Heart left ventricle (tissue), 13 donors: Measurements from ENCODE around the gene RPS2.

ENCODE experiments used
- CTCF ChIP-seq, 12 donors: fragments of 200-600 bp; sonication (generic) in 4 of 12; IDR thresholded peaks; one replicate each; pipeline versions ENCODE4 v1.5.0 to v1.8.0; 2018 to 2022; ENCODE audit warnings: antibody characterized with exemption in 12 of 12, mild to moderate bottlenecking in 5 of 12
- POLR2A ChIP-seq, 2 donors: fragments of 450-650 bp; IDR thresholded peaks; one replicate each; pipeline ENCODE4 v1.6.1; 2017; ENCODE audit warnings: antibody characterized with exemption in 2 of 2, mild to moderate bottlenecking in 2 of 2, moderate library complexity in 2 of 2
- donor health status: ischemic (EF 13 %, LVEDD 7.1; RV severe dilation, severe dysfunction).
- donor health status: DM: no; HTN: yes; CAD: no.
- donor health status: DM: no; HTN: no; CAD: no.
- donor health status: ischemic (EF 25% LVEDD 6.9; RV normal size, moderate dysfunction).
- donor health status: ischemic (EF 25% LVEDD 5.7; RV mildly dilated, moderate dysfunction).
- donor health status: ischemic (EF 35%, LVEDD 5.7; RV mildly dilated, moderate dysfunction).
- donor health status: nonischemic (EF 11% LVEDD 7.7; RV severe dilation, severe dysfunction).
- donor health status: DM: yes; HTN: yes; CAD: no.
- donor health status: PGD.
- donor health status: ischemic (EF 29% LVEDD 5.4; RV normal size, mild dysfunction).
- donor health status: nonischemic (EF 23%, LVEDD 6.1; RV moderate dilation, normal function).

GRCh38 chr16:2009791-2010510 is 45.3 kb upstream of the RPS2 start, which contains the start of gene ZNF598:
- peak in 1 of 2 donors; percentile 92 for TF ChIP-seq POLR2A (IDR thresholded peaks at IDR 0.05)
- TF ChIP-seq CTCF (IDR thresholded peaks at IDR 0.05) = peak in 2 of 12 donors; percentile 6 to 24
